Stimulated activated CD8-positive, alpha-beta memory T cell treated with anti-CD3 and anti-CD28 coated beads, Interleukin-4, amount 100 ng/mL, for 4 hours (primary cell): ENCODE results near the gene LAMA3.

ENCODE experiments used
- DNase-seq, 2 donors: peaks; one replicate each; pipeline ENCODE4 v3.0.0-alpha.2; 2020; ENCODE audit warnings: low read depth in 2 of 2, low spot score in 1 of 2

LAMA3 gene

GRCh38 chr18:23761941-23762340, 72.7 kb downstream of the LAMA3 start:
- DNase-seq: no peak

GRCh38 chr18:23763343-23763742, 74.1 kb downstream of the LAMA3 start:
- no peak for DNase-seq

GRCh38 chr18:23765931-23766330, 76.7 kb downstream of the LAMA3 start:
- no peak for DNase-seq

GRCh38 chr18:23772327-23773024, 83.2 kb downstream of the LAMA3 start:
- no peak for DNase-seq

- DNase-seq: no peak
Measured at GRCh38 chr18:23776306-23776705, 87.1 kb downstream of the LAMA3 start.

- no peak for DNase-seq
Measured at GRCh38 chr18:23778828-23779227, 89.6 kb downstream of the LAMA3 start.

GRCh38 chr18:23779696-23780303, 90.5 kb downstream of the LAMA3 start:
- DNase-seq: no peak

- DNase-seq: no peak
Measured at GRCh38 chr18:23784832-23785245, 95.6 kb downstream of the LAMA3 start.

GRCh38 chr18:23793051-23793450, 103.8 kb downstream of the LAMA3 start:
- DNase-seq: no peak

- DNase-seq: no peak
Measured at GRCh38 chr18:23793985-23794867, 105.0 kb downstream of the LAMA3 start.

- DNase-seq: no peak
Measured at GRCh38 chr18:23798249-23798648, 109.0 kb downstream of the LAMA3 start.

- no peak for DNase-seq
Measured at GRCh38 chr18:23798824-23799223, 109.6 kb downstream of the LAMA3 start.

- DNase-seq: no peak
Measured at GRCh38 chr18:23799540-23799939, 110.3 kb downstream of the LAMA3 start.

- no peak for DNase-seq
Measured at GRCh38 chr18:23800902-23801301, 111.6 kb downstream of the LAMA3 start.

- no peak for DNase-seq
Measured at GRCh38 chr18:23802817-23803216, 113.6 kb downstream of the LAMA3 start.

GRCh38 chr18:23803755-23804154, 114.5 kb downstream of the LAMA3 start:
- DNase-seq: no peak

- no peak for DNase-seq
Measured at GRCh38 chr18:23805898-23806297, 116.6 kb downstream of the LAMA3 start.

GRCh38 chr18:23809415-23809814, 120.2 kb downstream of the LAMA3 start:
- DNase-seq: no peak

GRCh38 chr18:23810396-23810795, 121.1 kb downstream of the LAMA3 start:
- no peak for DNase-seq

GRCh38 chr18:23811176-23811575, 121.9 kb downstream of the LAMA3 start:
- DNase-seq: no peak

GRCh38 chr18:23812546-23813440, 123.5 kb downstream of the LAMA3 start:
- no peak for DNase-seq
